Colon (tissue), 2 donors: Measurements from ENCODE around the gene ZNF804B.
"Not testable (repeated sequence)": the region's sequence is repeated elsewhere in the genome, so short reads cannot be mapped to it uniquely, and the experiment has no call there.

ENCODE experiments used
- FAIRE-seq: peaks from 2 replicates; lab custom pipeline; 2012; peaks lifted over from hg19 to GRCh38; lab: Jason Lieb, UNC
- donor health status: control.
- donor health status: control.

ZNF804B gene

GRCh38 chr7:89085580-89085979 is 326.1 kb downstream of the ZNF804B start:
- no peak for FAIRE-seq

GRCh38 chr7:89091550-89091949 is 332.1 kb downstream of the ZNF804B start:
- no peak for FAIRE-seq

- no peak for FAIRE-seq
Observed at GRCh38 chr7:89094269-89094668, 334.8 kb downstream of the ZNF804B start.

GRCh38 chr7:89103564-89103963 is 344.1 kb downstream of the ZNF804B start:
- FAIRE-seq = no peak

GRCh38 chr7:89104748-89105685 is 345.5 kb downstream of the ZNF804B start:
- FAIRE-seq = no peak

GRCh38 chr7:89123871-89124270 is 364.4 kb downstream of the ZNF804B start:
- no peak for FAIRE-seq

- FAIRE-seq = no peak
Observed at GRCh38 chr7:89129600-89130375, 370.3 kb downstream of the ZNF804B start.

GRCh38 chr7:89133357-89133756 is 373.9 kb downstream of the ZNF804B start:
- no peak for FAIRE-seq

- FAIRE-seq = no peak
Observed at GRCh38 chr7:89133819-89134218, 374.3 kb downstream of the ZNF804B start.

- no peak for FAIRE-seq
Observed at GRCh38 chr7:89145801-89146200, 386.3 kb downstream of the ZNF804B start.

GRCh38 chr7:89160107-89160506 is 400.6 kb downstream of the ZNF804B start:
- FAIRE-seq = no peak

- no peak for FAIRE-seq
Observed at GRCh38 chr7:89165421-89165820, 405.9 kb downstream of the ZNF804B start.

- no peak for FAIRE-seq
Observed at GRCh38 chr7:89170628-89171027, 411.1 kb downstream of the ZNF804B start.

GRCh38 chr7:89182116-89182515 is 422.6 kb downstream of the ZNF804B start:
- no peak for FAIRE-seq

- no peak for FAIRE-seq
Observed at GRCh38 chr7:89183712-89184111, 424.2 kb downstream of the ZNF804B start.

GRCh38 chr7:89200758-89201157 is 441.3 kb downstream of the ZNF804B start:
- FAIRE-seq = no peak

GRCh38 chr7:89223900-89224395 is 464.4 kb downstream of the ZNF804B start:
- no peak for FAIRE-seq

GRCh38 chr7:89228688-89229171 is 469.2 kb downstream of the ZNF804B start:
- not testable (repeated sequence) for FAIRE-seq

GRCh38 chr7:89238156-89238555 is 478.7 kb downstream of the ZNF804B start:
- FAIRE-seq = no peak

- FAIRE-seq = no peak
Observed at GRCh38 chr7:89246196-89246595, 486.7 kb downstream of the ZNF804B start.

- no peak for FAIRE-seq
Observed at GRCh38 chr7:89247207-89247606, 487.7 kb downstream of the ZNF804B start.

- no peak for FAIRE-seq
Observed at GRCh38 chr7:89259085-89259484, 499.6 kb downstream of the ZNF804B start.

GRCh38 chr7:89264126-89264525 is 504.6 kb downstream of the ZNF804B start:
- FAIRE-seq = no peak
